ENCODE data around the gene ADAM12. TPM values are rescaled to one million over a fixed set of nuclear protein-coding genes. Genes with fewer than 3 reads are reported as not detected.

ADAM12 gene
- total RNA-seq, 4 donors from 2014 or later, result 0.78 to 10.5 (median 1.2) TPM

DNA sequence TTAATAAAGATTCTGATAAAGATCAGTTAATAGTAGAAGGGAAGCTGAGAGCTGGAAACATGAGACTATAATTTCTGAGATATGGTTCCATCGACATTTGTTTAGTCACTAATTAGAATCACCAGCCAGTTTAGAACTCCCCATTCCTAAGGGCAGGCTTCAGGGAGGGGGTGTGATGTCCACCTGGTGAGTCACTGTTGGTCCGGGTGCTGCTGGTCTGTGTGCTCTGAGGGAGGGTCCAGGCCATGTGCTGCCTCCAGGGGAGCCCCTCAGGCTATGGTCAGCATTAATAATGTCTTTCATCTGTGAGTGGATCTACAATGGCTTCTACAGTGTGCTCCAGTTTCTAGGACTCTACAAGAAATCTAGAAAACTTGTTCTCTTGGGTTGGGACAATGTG lies 115.8 kb downstream of the ADAM12 start:
- Histone ChIP-seq H3K27me3 (no peaks in the 10 kb centered on the region), H3K4me1 (no peaks in the 10 kb centered on the region), H3K4me3 (no peak overlapping the region), H3K36me3 (no peaks in the 10 kb centered on the region), H3K27ac (no peak overlapping the region), H3K9me3 (no peaks in the 10 kb centered on the region)
- 80 to 94% methylated on average over 2 of the region's 2 CpGs for WGBS, 2 donors
- DNase-seq (ENCODE audit: low spot score in 2 of 2), result no peak
- TF ChIP-seq, protein P1, sequence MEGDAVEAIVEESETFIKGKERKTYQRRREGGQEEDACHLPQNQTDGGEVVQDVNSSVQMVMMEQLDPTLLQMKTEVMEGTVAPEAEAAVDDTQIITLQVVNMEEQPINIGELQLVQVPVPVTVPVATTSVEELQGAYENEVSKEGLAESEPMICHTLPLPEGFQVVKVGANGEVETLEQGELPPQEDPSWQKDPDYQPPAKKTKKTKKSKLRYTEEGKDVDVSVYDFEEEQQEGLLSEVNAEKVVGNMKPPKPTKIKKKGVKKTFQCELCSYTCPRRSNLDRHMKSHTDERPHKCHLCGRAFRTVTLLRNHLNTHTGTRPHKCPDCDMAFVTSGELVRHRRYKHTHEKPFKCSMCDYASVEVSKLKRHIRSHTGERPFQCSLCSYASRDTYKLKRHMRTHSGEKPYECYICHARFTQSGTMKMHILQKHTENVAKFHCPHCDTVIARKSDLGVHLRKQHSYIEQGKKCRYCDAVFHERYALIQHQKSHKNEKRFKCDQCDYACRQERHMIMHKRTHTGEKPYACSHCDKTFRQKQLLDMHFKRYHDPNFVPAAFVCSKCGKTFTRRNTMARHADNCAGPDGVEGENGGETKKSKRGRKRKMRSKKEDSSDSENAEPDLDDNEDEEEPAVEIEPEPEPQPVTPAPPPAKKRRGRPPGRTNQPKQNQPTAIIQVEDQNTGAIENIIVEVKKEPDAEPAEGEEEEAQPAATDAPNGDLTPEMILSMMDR (IDR thresholded peaks at IDR 0.05), result no peak

DNA sequence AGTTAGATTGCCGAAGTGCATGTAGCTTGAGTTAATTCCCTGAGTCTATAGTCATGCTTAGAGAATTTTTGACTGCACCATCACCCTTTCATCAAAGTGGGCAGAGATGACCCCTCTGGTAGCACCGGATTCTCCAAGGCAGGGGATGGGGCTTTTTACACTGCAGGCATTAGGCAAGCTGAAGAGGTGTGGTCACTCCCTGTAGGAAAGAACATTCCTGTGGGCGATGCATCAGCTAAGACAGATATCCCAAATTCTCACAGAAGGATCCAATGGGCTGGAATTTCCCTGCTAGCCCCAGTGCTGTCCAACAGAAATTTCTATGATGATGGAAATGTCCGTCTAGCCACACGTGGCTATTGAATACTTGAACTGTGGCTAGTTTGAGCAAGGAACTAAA lies 118.2 kb downstream of the ADAM12 start:
- Histone ChIP-seq H3K4me1 (no peaks in the 10 kb centered on the region), H3K27me3 (no peaks in the 10 kb centered on the region), H3K36me3 (no peaks in the 10 kb centered on the region), H3K27ac (no peak overlapping the region), H3K9me3 (peaks cover 0 to 15% (median 0%) of the 10 kb centered on the region in 4 donors), H3K4me3 (no peak overlapping the region)
- no peak for DNase-seq (ENCODE audit: low spot score in 2 of 2)
- TF ChIP-seq, protein P1 (IDR thresholded peaks at IDR 0.05), result no peak
- no peak for TF ChIP-seq EP300 (IDR thresholded peaks at IDR 0.05)
- no peak for TF ChIP-seq POLR2A (IDR thresholded peaks at IDR 0.05)
- 85 to 95% methylated on average over 5 of the region's 5 CpGs for WGBS, 2 donors

DNA sequence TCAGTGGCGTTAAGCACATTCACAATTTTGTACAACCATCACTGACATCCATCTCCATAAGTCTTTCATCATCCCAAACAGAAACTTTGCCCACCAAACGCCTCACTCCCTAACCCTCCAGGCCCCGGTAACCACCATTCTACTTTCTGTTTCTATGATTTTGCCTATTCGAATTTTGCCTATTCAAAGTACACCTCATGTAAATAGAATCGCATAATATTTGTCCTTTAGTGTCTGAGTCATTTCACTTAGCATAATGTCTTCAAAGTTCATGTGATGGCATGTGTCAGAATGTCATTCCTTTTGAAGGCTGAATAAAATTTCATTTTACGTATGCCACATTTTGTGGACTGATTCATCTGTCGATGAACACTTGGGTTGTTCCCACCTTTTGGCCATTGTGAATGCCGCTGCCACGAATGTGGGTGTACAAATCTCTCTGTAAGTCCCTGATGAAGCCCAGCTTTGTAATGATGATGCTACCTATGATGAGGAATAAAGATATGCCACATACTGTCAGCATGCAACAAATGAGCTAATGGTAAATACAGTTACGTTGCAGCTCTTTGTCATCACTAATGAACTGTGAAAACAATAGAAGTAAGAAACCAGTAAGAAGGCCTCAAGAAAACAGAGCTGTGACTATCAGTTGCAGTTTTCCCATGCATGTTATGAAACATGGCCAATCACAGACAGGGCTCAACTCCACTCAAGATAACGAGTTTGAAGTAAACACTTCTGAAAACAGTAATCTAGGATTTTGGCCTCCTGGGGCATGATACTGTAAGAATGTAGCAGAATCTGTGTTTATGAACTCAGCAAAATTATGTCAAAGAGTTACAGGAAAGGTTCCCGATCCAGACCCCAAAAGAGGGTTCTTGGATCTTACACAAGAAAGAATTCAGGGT lies 120.0 kb downstream of the ADAM12 start:
- Histone ChIP-seq H3K4me1 (peaks cover 0 to 2% (median under 1%) of the 10 kb centered on the region in 4 donors), H3K27me3 (no peaks in the 10 kb centered on the region), H3K36me3 (no peaks in the 10 kb centered on the region), H3K9me3 (peaks cover 0 to 16% (median 0%) of the 10 kb centered on the region in 4 donors), H3K4me3 (no peak overlapping the region), H3K27ac (no peak overlapping the region)
- WGBS, 2 donors, result 80% methylated on average over 12 of the region's 12 CpGs
- TF ChIP-seq, protein P1 (IDR thresholded peaks at IDR 0.05), result no peak
- no peak for TF ChIP-seq EP300 (IDR thresholded peaks at IDR 0.05)
- TF ChIP-seq POLR2A (IDR thresholded peaks at IDR 0.05), result no peak
- no peak for DNase-seq (ENCODE audit: low spot score in 2 of 2)

DNA sequence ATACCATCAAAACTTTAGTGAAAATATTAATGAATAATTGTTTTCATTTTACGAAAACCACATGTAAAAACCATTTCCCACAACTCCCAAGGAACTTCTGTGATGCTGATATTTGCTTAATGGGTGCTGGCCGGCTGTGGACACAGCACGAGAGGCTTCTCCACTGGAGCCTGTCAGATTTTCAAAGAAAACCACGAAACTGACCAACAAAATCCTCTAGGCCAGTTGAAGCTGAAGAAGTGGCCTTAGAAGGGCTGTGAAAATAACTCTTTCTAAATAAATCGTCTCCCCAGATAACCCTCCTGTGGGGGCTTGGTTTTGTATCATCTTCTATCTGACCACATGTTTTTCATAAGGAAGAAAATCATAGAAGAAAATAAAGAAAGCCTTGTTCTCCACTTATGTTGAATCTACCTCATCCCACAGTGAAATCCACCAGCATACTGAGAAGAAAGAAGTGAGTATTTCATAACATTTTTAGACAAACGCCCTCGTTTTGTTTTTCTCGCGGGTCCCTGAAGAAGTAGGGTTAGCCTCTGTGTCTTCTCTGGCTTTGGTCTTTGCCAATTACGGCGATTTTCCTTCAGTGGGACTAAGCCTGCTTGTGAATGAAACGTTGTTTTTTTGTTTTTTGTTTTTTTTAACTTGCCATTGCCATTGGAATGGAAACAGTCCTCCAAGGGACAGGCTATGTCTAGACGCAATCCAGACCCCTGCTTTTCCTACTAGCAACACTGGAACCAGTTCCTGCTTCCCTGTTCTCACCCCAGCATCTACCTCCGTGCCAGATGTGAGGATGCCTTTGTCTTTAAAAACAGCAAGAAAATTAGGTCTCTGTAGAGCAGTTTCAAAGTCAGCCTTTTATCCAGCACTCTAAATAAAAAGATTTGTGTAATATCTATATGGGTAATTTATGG lies 123.9 kb downstream of the ADAM12 start:
- no peak for TF ChIP-seq EP300 (IDR thresholded peaks at IDR 0.05)
- TF ChIP-seq POLR2A (IDR thresholded peaks at IDR 0.05), result no peak
- TF ChIP-seq, protein P1 (IDR thresholded peaks at IDR 0.05), result no peak
- Histone ChIP-seq H3K27me3 (no peaks in the 10 kb centered on the region), H3K27ac (peak overlapping the region in 2 of 4 donors; percentile 11 to 46), H3K4me3 (no peak overlapping the region), H3K9me3 (peaks cover 0 to 16% (median 0%) of the 10 kb centered on the region in 4 donors), H3K36me3 (no peaks in the 10 kb centered on the region), H3K4me1 (peaks cover 0 to 11% (median 5%) of the 10 kb centered on the region in 4 donors)
- no peak for DNase-seq (ENCODE audit: low spot score in 2 of 2)
- WGBS, 2 donors, result 26 to 35% methylated on average over 14 of the region's 14 CpGs
